HG03432 (cell line): Measurements from ENCODE around the gene CHST5.

Source experiments
- ATAC-seq: cut with Tn5 transposase; IDR thresholded peaks from one replicate; pipeline ENCODE4 v1.9.1; 2021; ENCODE audit warnings: mild to moderate bottlenecking, moderate library complexity; ENCODE audit not compliant: unreplicated experiment

CHST5 gene

GRCh38 chr16:75535901-75536300 is at the start of gene CHST5:
Gene CHST5, minus strand, starts transcription at chr16:75536108. Its CDS starts 5,724 bp downstream, at chr16:75530384.
- ATAC-seq = no peak

- peak; percentile 63 for ATAC-seq
Measured at GRCh38 chr16:75584108-75584507, 48.2 kb upstream of the CHST5 start.

- ATAC-seq = no peak
Measured at GRCh38 chr16:75579281-75579834, 43.5 kb upstream of the CHST5 start.

GRCh38 chr16:75578725-75579124 is 42.8 kb upstream of the CHST5 start:
- ATAC-seq = no peak

GRCh38 chr16:75578212-75578611 is 42.3 kb upstream of the CHST5 start:
- ATAC-seq = no peak

GRCh38 chr16:75576384-75576811 is 40.5 kb upstream of the CHST5 start:
- ATAC-seq = peak; percentile 65

GRCh38 chr16:75575958-75576357 is 40.0 kb upstream of the CHST5 start:
- no peak for ATAC-seq

GRCh38 chr16:75573955-75574354 is 38.0 kb upstream of the CHST5 start:
- ATAC-seq = no peak

GRCh38 chr16:75572864-75573542 is 37.1 kb upstream of the CHST5 start:
- ATAC-seq = no peak

GRCh38 chr16:75570396-75571065 is 34.6 kb upstream of the CHST5 start:
- ATAC-seq = no peak

GRCh38 chr16:75567911-75568310 is 32.0 kb upstream of the CHST5 start:
- no peak for ATAC-seq

- ATAC-seq = peak; percentile 2
Measured at GRCh38 chr16:75566758-75567255, 30.9 kb upstream of the CHST5 start.

GRCh38 chr16:75566040-75566757 is 30.3 kb upstream of the CHST5 start, which contains the start of gene GABARAPL2:
Gene GABARAPL2, plus strand, starts transcription at chr16:75566379. Its CDS starts 108 bp downstream, at chr16:75566487.
- ATAC-seq = peak; percentile 80

- ATAC-seq = peak; percentile 1
Measured at GRCh38 chr16:75565640-75566039, 29.7 kb upstream of the CHST5 start.

GRCh38 chr16:75559564-75560372 is 23.9 kb upstream of the CHST5 start:
- ATAC-seq = no peak

GRCh38 chr16:75558846-75559401 is 23.0 kb upstream of the CHST5 start:
- ATAC-seq = no peak

- no peak for ATAC-seq
Measured at GRCh38 chr16:75556431-75556950, 20.6 kb upstream of the CHST5 start.

GRCh38 chr16:75555707-75556430 is 20.0 kb upstream of the CHST5 start, which contains the start of gene TMEM231:
Gene TMEM231, minus strand, starts transcription at chr16:75556252. Its CDS starts 43 bp downstream, at chr16:75556209.
- peak; percentile 97 for ATAC-seq

- ATAC-seq = peak; percentile 28
Measured at GRCh38 chr16:75555213-75555706, 19.4 kb upstream of the CHST5 start.
